Fibroblast of mammary gland (primary cell): ENCODE data around the gene NANOGP8.
A peak's percentile ranks its signal among the peaks of the same experiment; 100 is the strongest.
"Not testable (repeated sequence)": the region's sequence is repeated elsewhere in the genome, so short reads cannot be mapped to it uniquely, and the experiment has no call there.

Experiments
- DNase-seq: peaks from one replicate; pipeline ENCODE4 v3.0.0-alpha.2; 2010; ENCODE audit warnings: low read depth
- H3K4me3 ChIP-seq: 2 replicates; pipeline ENCODE4 v1.5.1; 2011; ENCODE audit warnings: low read depth, mild to moderate bottlenecking, low read length, moderate library complexity; ENCODE audit not compliant: control insufficient read depth
- TF ChIP-seq, protein P1 (sequence below): conservative IDR thresholded peaks from 2 replicates; pipeline ENCODE4 v1.5.1; 2011; ENCODE audit warnings: low read depth, low read length, inconsistent platforms; ENCODE audit not compliant: control insufficient read depth, insufficient read depth

NANOGP8 gene

DNA sequence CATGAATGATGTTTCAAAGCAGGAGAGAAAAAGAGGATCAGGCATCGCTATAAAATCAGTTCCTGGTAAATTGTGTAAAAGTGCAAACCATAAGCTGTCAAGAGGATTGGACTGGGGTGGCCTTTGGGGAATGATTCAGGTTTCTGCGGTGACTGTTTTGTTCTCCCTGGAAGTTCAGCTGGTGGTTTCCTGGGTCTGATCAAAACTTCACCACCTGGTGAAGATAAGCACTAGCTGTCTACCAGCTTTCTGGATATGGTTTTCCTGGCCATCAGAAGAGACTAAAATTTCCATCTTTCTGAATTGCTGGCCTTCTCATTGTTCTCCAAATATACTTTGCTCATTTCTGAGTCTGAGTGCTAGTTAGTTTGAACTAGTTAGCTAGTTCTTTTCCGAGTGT is 2.7 kb upstream of the NANOGP8 start:
- no peak for DNase-seq
- TF ChIP-seq, protein P1, sequence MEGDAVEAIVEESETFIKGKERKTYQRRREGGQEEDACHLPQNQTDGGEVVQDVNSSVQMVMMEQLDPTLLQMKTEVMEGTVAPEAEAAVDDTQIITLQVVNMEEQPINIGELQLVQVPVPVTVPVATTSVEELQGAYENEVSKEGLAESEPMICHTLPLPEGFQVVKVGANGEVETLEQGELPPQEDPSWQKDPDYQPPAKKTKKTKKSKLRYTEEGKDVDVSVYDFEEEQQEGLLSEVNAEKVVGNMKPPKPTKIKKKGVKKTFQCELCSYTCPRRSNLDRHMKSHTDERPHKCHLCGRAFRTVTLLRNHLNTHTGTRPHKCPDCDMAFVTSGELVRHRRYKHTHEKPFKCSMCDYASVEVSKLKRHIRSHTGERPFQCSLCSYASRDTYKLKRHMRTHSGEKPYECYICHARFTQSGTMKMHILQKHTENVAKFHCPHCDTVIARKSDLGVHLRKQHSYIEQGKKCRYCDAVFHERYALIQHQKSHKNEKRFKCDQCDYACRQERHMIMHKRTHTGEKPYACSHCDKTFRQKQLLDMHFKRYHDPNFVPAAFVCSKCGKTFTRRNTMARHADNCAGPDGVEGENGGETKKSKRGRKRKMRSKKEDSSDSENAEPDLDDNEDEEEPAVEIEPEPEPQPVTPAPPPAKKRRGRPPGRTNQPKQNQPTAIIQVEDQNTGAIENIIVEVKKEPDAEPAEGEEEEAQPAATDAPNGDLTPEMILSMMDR: no peak
- H3K4me3 ChIP-seq: no peak overlapping the region

GRCh38 chr15:35082371-35083348 is 2.4 kb downstream of the NANOGP8 start:
- DNase-seq, H3K4me3 ChIP-seq: not testable (repeated sequence)

DNA sequence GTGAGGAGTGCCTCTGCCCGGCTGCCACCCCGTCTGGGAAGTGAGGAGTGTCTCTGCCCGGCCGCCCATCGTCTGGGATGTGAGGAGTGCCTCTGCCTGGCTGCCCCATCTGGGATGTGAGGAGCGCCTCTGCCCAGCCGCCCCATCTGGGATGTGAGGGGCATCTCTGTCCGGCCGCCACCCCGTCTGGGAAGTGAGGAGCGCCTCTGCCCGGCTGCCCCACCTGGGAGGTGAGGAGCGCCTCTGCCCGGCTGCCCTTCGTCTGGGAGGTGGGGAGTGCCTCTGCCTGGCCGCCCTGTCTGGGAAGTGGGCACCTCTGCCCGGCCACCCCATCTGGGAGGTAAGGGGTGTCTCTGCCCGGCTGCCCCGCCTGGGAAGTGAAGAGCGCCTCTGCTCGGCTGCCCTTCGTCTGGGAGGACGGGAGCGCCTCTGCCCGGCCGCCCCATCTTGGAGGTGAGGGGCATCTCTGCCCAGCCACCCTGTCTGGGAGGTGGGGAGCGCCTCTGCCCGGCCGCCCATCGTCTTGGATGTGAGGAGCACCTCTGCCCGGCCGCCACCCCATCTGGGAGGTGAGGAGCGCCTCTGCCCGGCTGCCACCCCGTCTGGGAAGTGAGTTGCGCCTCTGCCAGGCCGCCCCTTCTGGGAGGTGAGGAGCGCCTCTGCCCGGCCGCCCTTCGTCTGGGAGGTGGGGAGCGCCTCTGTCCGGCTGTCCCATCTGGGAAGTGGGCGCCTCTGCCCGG is 3.3 kb downstream of the NANOGP8 start:
- not testable (repeated sequence) for H3K4me3 ChIP-seq, DNase-seq

- no peak for DNase-seq
- no peak overlapping the region for H3K4me3 ChIP-seq
- TF ChIP-seq, protein P1: no peak
These were observed 4.9 kb downstream of the NANOGP8 start for GRCh38 chr15:35080226-35080625.

- peak; percentile 72 for DNase-seq
- H3K4me3 ChIP-seq: no peak overlapping the region
- TF ChIP-seq, protein P1: peak; percentile 86
These were observed 6.7 kb downstream of the NANOGP8 start for GRCh38 chr15:35078221-35078915.

GRCh38 chr15:35071106-35071505 is 14.0 kb downstream of the NANOGP8 start:
- no peak overlapping the region for H3K4me3 ChIP-seq
- TF ChIP-seq, protein P1: no peak
- no peak for DNase-seq

- TF ChIP-seq, protein P1: no peak
- no peak for DNase-seq
- H3K4me3 ChIP-seq: no peak overlapping the region
These were observed 16.1 kb downstream of the NANOGP8 start for GRCh38 chr15:35068846-35069475.
